ENCODE data around the gene CREM. TPM values are rescaled to one million over a fixed set of nuclear protein-coding genes. Genes with fewer than 3 reads are reported as not detected.

The CREM gene
- total and polyA plus RNA-seq, 2 donors from 2014 or later: 41.3 to 43.9 TPM

DNA sequence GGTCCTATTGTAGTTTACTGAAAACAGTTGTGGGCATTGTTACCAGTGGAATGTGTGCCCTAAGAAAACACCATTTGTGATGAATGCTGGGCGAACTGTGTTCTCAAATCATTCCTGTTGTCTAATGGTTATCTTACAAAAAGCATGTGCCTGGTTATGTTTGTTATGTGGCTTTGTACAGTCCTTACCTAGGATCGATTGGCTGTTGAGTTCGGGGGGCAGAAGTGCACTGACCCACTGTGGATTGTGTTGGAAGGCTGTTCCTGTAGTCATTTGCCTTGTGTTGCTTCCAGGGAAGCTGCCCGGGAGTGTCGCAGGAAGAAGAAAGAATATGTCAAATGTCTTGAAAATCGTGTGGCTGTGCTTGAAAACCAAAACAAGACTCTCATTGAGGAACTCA, 84.3 kb downstream of the CREM start:
- Histone ChIP-seq H3K27ac (ENCODE audit: low read depth in 2 of 2, low read length in 2 of 2) (no peak overlapping the region), H3K36me3 (ENCODE audit: control insufficient read depth in 2 of 3, insufficient read depth in 3 of 3, low read length in 3 of 3) (peaks cover 0 to 6% (median 5%) of the 10 kb centered on the region in 3 donors), H3K4me3 (ENCODE audit: low read length in 3 of 3) (no peak overlapping the region), H3K9ac (ENCODE audit: low read length in 3 of 3) (no peak overlapping the region), H3K4me1 (ENCODE audit: control insufficient read depth in 2 of 3, insufficient read depth in 2 of 3, low read depth in 1 of 3, low read length in 3 of 3) (no peaks in the 10 kb centered on the region), H3K27me3 (ENCODE audit: control insufficient read depth, insufficient read depth, low read length) (no peaks in the 10 kb centered on the region), H3K9me3 (ENCODE audit: control insufficient read depth in 2 of 3, insufficient read depth in 1 of 3, low read length in 3 of 3) (no peaks in the 10 kb centered on the region)
- intact Hi-C loops (cut with DNase I): no loop called here
- TF ChIP-seq CTCF (IDR thresholded peaks at IDR 0.05; ENCODE audit: borderline replicate concordance, extremely low read depth, insufficient read depth): no peak
- FAIRE-seq (no peak), DNase-seq (no peak)

- H3K27ac ChIP-seq (ENCODE audit: low read depth in 2 of 2, low read length in 2 of 2): no peak overlapping the region
- no peak for TF ChIP-seq CTCF (IDR thresholded peaks at IDR 0.05; ENCODE audit: borderline replicate concordance, extremely low read depth, insufficient read depth)
- peaks cover 0 to 6% (median 5%) of the 10 kb centered on the region in 3 donors for H3K36me3 ChIP-seq (ENCODE audit: control insufficient read depth in 2 of 3, insufficient read depth in 3 of 3, low read length in 3 of 3)
- H3K9me3 ChIP-seq (ENCODE audit: control insufficient read depth in 2 of 3, insufficient read depth in 1 of 3, low read length in 3 of 3): no peaks in the 10 kb centered on the region
- intact Hi-C loops (cut with DNase I): no loop called here
- DNase-seq (peak in 1 of 5 donors; percentile 28), FAIRE-seq (no peak)
- H3K27me3 ChIP-seq (ENCODE audit: control insufficient read depth, insufficient read depth, low read length): no peaks in the 10 kb centered on the region
- no peak overlapping the region for H3K9ac ChIP-seq (ENCODE audit: low read length in 3 of 3)
- H3K4me1 ChIP-seq (ENCODE audit: control insufficient read depth in 2 of 3, insufficient read depth in 2 of 3, low read depth in 1 of 3, low read length in 3 of 3): peaks cover 0 to 3% (median 0%) of the 10 kb centered on the region in 3 donors
- no peak overlapping the region for H3K4me3 ChIP-seq (ENCODE audit: low read length in 3 of 3)
Observed at GRCh38 chr10:35211390-35211789, 84.7 kb downstream of the CREM start.

- no peak for TF ChIP-seq CTCF (IDR thresholded peaks at IDR 0.05; ENCODE audit: borderline replicate concordance, extremely low read depth, insufficient read depth)
- no peak overlapping the region for H3K4me3 ChIP-seq (ENCODE audit: low read length in 3 of 3)
- H3K27ac ChIP-seq (ENCODE audit: low read depth in 2 of 2, low read length in 2 of 2): no peak overlapping the region
- DNase-seq: peak in 1 of 5 donors; percentile 31
- intact Hi-C loops (cut with DNase I): no loop called here
- H3K9ac ChIP-seq (ENCODE audit: low read length in 3 of 3): no peak overlapping the region
- no peaks in the 10 kb centered on the region for H3K27me3 ChIP-seq (ENCODE audit: control insufficient read depth, insufficient read depth, low read length)
- peaks cover 0 to 6% (median 5%) of the 10 kb centered on the region in 3 donors for H3K36me3 ChIP-seq (ENCODE audit: control insufficient read depth in 2 of 3, insufficient read depth in 3 of 3, low read length in 3 of 3)
- peaks cover 0 to 6% (median 0%) of the 10 kb centered on the region in 3 donors for H3K4me1 ChIP-seq (ENCODE audit: control insufficient read depth in 2 of 3, insufficient read depth in 2 of 3, low read depth in 1 of 3, low read length in 3 of 3)
- no peaks in the 10 kb centered on the region for H3K9me3 ChIP-seq (ENCODE audit: control insufficient read depth in 2 of 3, insufficient read depth in 1 of 3, low read length in 3 of 3)
- FAIRE-seq: no peak
Observed at GRCh38 chr10:35212856-35213255, 86.2 kb downstream of the CREM start.

GRCh38 chr10:35213699-35214098, 87.1 kb downstream of the CREM start:
- Histone ChIP-seq H3K27me3 (ENCODE audit: control insufficient read depth, insufficient read depth, low read length) (no peaks in the 10 kb centered on the region), H3K9ac (ENCODE audit: low read length in 3 of 3) (no peak overlapping the region), H3K9me3 (ENCODE audit: control insufficient read depth in 2 of 3, insufficient read depth in 1 of 3, low read length in 3 of 3) (no peaks in the 10 kb centered on the region), H3K4me3 (ENCODE audit: low read length in 3 of 3) (no peak overlapping the region), H3K4me1 (ENCODE audit: control insufficient read depth in 2 of 3, insufficient read depth in 2 of 3, low read depth in 1 of 3, low read length in 3 of 3) (peaks cover 0 to 7% (median 3%) of the 10 kb centered on the region in 3 donors), H3K27ac (ENCODE audit: low read depth in 2 of 2, low read length in 2 of 2) (no peak overlapping the region), H3K36me3 (ENCODE audit: control insufficient read depth in 2 of 3, insufficient read depth in 3 of 3, low read length in 3 of 3) (peaks cover 0 to 5% (median 2%) of the 10 kb centered on the region in 3 donors)
- FAIRE-seq (no peak), DNase-seq (no peak)
- TF ChIP-seq CTCF (IDR thresholded peaks at IDR 0.05; ENCODE audit: borderline replicate concordance, extremely low read depth, insufficient read depth): no peak
- intact Hi-C loops (cut with DNase I): no loop called here
